GM19351 (cell line): Measurements from ENCODE around the gene PLCB3.
A peak's percentile ranks its signal among the peaks of the same experiment; 100 is the strongest.

ENCODE experiments used
- ATAC-seq: cut with Tn5 transposase; IDR thresholded peaks from one replicate; pipeline ENCODE4 v1.9.1; 2021; ENCODE audit warnings: mild to moderate bottlenecking, moderate library complexity; ENCODE audit not compliant: unreplicated experiment

The PLCB3 gene

DNA sequence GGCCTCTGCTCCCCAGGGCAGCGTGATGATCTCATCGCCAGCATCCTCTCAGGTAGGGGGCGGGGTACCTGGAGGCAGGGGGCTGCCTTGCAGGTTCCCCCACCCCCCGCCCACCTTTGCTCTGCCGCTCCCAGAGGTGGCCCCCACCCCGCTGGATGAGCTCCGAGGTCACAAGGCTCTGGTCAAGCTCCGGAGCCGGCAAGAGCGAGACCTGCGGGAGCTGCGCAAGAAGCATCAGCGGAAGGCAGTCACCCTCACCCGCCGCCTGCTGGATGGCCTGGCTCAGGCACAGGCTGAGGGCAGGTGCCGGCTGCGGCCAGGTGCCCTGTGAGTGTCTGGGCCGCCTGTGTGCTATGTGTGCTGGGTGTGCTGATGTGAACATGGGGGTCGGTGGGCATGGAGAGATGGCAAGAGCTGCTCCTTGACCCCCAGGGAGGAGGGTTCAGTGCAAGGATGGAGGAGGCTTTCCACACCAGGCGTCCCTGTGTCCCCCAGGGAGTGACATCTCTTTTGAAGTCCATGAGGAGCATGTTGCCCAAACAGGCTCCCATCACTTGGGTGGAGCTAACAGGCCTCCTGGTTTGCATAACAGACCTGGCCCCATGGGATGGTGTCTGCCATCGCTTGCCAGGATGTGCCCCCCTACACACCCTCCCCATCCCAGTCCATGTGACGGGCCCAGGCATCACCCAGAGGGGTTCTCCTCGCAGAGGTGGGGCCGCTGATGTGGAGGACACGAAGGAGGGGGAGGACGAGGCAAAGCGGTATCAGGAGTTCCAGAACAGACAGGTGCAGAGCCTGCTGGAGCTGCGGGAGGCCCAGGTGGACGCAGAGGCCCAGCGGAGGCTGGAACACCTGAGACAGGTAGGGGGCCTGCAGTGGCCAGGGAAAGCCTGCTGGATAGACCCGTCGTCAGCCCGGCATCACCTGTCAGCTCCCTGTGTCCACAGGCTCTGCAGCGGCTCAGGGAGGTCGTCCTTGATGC is 14.1 kb downstream of the PLCB3 start:
- no peak for ATAC-seq

DNA sequence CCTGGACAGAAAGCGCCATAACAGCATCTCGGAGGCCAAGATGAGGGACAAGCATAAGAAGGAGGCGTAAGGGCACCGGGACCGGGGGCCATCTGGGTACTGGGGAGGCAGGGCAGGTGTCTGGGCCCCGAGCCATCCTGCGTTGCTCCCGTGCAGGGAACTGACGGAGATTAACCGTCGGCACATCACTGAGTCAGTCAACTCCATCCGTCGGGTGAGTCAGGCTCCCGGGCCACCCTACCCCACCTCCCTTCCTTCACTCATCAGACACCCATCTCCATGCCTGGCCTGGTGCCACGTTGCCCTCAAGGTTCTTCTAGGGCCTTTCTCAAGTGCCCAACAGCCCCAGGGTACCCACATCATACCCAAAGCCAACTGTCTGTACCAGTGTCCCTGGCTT is 15.0 kb downstream of the PLCB3 start:
- ATAC-seq: no peak

DNA sequence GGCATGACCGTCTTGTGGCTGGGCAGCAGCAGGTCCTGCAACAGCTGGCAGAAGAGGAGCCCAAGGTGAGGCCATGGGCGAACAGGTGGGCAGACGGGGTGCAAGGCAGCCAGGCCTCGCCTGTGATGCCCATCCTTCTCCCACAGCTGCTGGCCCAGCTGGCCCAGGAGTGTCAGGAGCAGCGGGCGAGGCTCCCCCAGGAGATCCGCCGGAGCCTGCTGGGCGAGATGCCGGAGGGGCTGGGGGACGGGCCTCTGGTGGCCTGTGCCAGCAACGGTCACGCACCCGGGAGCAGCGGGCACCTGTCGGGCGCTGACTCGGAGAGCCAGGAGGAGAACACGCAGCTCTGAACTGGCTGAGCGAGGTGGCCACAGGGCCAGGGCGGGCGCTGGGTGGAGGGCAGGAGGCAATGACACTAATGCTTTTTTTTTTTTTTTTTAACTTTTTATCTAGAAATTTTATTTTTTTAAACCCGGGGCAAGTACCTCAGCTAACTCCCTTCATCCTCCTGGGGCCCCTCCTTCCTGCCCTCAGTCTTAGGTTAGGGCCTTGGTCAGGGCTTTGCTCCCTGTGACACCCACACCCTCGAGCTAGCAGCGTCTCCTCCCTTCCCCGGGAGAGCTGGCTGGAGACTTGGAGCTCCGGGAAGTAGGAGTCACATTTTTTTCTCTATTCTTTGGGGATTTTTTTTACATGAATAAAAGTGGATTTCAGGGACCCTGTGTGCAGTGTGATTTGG is 16.0 kb downstream of the PLCB3 start:
- ATAC-seq: no peak

DNA sequence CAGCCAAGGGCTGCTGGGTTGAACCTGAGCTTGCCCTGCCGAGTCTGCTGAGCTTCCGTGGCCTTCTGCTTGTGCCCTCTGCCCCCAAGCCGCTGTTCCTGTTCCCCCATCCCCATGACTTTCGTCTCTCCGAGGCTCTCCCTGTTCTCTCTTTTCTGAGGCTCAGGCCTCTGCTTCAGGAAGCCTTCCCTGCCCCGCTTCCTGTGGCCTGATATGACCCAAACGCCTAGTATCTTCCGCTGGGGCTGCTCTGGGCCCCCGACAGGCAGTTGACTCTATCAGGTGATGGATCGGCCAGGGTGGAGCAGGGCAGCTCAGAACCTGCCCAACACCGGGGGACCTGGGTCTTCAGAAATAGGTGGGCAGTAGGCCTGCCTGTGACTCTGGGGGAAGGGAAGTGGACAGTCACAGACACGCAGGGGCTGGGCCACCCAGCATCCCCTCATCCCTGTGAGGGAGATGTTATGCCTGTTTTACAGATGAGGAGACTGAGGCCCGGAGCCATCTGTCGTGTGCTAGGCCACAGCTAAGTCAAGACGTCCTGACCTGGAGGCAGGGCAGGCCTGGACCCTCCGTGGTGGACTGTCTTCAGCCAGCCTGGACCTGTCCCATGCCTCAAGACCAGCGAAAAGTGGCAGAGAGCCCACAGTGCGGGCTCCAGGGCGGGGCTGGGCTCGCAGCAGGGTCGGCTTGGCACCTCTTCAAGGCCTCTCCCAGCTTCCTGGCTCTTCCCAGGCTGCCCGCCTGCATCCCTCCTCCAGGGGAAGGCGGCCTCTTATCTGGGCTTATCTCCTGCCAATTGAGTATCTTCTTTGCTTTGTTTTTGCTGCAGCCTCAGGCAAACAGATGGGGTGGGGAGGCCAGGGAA is 16.9 kb downstream of the PLCB3 start:
- no peak for ATAC-seq

DNA sequence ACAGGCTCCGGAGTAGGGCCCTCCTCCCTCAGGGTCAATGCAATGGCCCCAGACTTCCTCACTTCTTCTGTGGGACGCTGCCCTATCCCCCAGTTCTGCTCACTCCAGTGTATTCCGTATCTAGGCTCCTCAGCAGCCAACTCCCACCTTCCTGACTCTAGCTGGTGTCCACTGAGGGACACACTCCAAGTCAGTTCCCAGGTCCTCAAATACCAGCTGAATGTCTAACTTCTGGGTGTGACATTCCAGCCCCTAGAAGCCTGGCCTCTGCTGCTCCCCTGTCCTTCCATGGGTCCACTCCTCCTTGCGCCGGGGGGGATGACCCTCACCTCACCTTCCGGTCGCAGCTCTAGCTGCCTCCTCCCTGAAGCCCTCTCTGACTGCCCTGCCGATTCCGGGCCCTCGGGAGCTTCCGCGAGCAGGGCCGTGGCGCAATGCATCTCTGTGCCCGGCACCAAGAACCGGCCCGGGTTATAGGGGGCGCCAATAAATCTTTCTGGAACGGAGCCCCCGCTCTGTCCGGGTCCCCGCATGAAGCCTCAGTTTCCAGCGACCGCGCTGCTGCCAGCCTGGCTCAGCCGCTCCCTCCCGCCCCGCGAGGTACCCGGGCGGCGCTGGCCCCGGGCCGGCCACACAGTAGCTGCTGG is 17.7 kb downstream of the PLCB3 start:
- peak; percentile 9 for ATAC-seq

DNA sequence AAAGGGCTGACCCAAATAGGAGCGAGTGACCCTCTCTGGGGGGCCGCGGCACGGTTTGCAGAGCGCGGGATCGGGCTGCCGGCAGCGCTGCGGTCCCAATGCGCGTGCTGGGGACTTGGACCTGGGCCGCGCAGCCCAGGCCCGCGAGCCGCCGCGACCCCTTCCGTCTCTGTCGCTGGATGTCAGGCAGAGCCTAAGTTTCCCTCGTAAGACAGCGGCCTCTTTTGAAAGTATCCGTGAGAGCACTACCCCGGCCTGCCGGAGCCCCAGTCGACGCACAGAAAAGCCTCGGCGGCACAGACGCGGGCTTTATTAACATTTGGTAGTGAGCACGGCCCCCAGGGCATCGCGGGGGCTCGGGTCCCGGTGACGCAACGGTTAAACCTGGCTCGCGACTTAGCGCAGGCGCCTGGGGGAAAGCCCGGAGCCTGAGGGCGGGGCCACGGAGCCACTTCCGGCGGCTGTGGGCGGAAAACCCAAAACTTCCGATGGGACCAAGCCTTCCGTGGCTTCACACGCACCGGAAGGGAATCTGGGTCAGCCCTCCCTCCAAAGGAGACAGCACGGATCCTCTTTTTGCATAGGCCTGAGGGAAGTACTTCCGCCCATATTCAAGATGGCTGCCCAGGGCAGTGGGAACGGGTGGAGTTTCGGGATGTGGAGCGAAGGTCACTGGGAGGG is 18.4 kb downstream of the PLCB3 start:
- ATAC-seq: peak; percentile 67

DNA sequence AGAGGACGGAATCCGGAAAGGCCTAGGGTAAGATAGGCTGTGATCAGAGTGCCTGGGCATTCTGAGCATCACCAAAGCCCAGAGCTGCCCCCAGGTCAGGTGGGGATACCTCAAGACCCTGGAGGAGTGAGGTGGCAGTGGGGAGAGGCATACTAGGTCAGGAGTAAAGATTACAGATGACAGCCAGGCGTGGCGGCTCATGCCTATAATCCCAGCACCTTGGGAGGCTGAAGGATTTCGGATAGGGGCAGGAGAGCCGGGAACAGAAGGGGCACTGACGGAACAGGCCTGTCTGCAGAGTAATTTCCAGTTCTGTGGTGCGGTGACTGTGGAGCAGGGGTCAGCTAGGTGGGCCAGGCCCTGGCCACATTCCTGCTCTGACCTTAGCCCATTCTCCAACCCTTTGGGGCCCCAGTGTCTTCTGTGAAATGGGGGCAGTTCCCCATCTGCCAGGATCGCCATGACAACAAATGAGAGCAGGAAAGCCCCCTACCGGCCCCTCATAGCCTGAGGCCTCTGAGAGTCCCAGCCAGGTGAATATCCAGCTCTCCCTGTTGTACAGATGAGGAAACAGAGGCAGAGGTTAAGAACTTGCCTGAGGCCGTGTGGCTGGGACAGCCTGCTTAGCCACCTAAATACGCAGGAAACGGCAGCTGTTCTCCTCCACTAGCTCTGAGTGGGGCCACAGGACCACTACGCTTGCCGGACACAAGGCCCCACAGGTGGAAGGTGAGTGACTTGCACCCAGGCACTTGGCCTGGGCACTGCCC is 23.9 kb downstream of the PLCB3 start:
- ATAC-seq: no peak

DNA sequence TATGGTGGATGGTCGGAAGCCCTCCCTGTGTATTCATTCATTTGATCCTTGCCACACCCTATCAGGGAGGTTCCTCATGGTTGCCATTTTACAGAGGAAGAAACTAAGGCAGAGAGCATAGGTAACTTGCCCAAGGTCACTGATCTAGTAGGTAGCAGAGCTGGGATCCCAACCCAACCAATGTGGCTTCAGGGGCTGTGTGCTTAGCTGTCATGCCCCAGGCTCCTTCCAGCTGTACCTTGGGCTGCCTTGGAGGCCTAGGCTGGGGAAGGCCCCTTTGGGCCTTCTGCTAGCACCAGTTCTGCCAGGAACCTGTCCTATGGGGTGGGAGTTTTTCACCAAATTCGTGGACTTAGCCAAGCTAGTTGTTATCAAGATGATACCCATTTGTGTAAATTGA is 24.5 kb downstream of the PLCB3 start:
- ATAC-seq: no peak

DNA sequence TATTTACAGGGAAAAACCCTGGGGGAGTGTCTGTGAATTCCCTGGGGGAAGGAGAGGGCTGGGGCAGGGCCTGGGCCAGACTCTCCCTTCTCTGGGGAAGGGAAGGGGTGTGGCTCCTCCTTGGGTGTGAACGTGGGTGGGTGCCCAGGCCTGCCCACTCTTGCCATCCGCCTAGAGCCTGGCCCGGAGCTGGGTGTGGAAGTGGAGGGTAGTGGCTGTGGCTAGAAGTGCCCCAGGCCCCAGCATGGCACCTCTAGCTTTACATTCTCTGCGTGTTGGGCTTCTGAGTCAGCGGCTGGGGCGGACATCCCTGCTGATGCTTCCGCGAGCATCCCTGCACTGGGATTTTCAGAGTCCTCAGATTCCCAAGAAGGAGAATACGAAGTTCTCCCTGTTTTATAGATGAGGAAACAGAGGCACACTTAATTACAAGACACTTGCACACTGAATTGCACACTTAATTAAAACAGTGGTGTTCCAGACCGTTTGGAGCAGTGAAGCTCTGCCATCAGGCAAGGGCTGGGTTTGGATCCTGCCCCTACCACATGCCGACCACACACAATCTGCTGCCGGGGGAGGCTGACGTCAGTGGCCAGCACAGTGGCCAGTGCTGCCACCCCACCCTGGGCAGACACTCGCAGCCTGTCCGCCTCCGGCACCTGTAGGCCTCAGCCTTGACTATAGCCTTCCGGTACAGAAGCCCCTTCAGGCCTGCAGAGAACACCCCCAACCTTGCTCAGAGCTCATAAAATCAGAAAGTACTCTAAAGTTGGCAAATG is 25.5 kb downstream of the PLCB3 start:
- ATAC-seq: no peak

DNA sequence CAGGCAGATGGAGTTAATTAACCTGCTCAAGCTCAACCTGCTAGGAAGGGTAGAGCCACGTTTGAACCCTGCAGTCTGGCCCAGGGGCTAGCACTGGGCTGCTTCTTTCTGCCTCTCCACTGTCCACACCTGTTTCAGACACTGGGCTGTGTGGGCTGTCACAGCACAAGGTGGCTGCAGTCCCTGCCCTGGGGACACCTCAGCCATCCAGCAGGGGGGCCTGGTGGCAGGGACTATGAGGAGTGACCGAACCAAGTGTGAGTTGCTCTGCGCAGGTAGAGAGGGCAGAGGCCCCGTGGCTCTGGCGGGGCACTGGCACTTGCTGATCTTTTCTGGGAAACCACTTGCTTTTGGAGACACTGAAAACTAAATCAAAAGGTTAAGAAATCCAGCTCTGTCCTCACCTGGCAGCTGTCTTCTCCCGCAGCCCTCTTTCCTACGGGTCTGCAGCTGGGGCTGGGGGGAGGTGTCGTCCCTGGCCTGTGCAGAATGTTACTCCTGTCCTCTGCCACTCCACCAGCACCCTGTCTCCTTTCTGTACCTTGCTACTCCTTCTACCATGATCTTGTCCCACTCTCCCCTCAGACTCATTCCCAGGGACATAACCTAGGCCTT is 27.4 kb downstream of the PLCB3 start:
- no peak for ATAC-seq

DNA sequence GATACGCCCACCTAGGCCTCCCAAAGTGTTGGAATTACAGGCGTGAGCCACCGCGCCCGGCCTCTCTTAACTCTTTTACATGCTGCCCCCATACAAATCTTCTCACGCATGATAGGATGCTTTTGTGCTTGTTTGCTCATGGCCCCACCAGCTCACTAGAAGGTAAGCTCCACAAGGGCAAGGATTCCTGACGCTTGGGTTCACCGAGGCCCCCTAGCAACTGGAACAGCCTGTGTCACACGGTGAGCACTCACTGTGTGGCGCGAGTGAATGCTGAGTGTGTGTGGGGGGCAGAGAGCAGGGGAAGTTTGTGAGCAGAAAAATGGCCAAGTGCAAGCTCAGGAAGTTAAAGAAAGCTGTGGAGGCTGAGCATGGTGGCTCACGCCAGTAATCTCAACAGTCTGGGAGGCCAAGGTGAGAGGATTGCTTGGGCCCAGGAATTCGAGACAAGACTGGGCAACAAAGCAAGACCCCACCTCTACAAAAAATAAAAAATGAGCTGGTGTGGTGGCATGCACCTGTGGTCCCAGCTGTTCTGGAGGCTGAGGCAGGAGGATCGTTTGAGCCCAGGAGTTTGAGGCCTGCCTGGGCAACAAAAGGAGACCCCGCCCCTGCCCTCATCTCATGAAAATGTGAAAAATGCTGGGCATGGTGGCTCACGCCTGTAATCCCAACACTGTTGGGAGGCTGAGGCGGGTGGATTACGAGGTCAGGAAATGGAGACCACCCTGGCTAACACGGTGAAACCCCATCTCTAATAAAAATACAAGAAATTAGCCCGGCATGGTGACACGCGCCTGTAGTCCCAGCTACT is 30.8 kb downstream of the PLCB3 start:
- no peak for ATAC-seq

DNA sequence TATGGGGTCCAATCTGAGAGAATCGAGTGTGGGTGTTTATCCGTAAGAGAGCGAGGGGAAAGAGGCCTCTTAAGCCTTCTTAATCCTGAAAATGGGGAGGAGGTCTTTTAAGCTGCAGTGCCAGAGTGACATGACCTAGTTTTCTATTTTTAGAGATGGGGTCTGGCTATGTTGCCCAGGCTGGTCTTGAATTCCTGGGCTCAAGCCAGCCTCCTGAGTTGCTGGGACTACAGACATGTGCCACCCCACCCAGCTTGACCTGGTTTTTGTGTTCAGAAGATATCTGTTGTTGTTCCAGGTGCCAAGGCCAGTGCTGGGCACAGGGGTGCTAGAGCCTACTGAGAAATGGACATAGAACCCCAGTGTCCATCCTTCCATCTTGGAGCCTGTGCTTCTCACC is 31.8 kb downstream of the PLCB3 start:
- ATAC-seq: no peak

DNA sequence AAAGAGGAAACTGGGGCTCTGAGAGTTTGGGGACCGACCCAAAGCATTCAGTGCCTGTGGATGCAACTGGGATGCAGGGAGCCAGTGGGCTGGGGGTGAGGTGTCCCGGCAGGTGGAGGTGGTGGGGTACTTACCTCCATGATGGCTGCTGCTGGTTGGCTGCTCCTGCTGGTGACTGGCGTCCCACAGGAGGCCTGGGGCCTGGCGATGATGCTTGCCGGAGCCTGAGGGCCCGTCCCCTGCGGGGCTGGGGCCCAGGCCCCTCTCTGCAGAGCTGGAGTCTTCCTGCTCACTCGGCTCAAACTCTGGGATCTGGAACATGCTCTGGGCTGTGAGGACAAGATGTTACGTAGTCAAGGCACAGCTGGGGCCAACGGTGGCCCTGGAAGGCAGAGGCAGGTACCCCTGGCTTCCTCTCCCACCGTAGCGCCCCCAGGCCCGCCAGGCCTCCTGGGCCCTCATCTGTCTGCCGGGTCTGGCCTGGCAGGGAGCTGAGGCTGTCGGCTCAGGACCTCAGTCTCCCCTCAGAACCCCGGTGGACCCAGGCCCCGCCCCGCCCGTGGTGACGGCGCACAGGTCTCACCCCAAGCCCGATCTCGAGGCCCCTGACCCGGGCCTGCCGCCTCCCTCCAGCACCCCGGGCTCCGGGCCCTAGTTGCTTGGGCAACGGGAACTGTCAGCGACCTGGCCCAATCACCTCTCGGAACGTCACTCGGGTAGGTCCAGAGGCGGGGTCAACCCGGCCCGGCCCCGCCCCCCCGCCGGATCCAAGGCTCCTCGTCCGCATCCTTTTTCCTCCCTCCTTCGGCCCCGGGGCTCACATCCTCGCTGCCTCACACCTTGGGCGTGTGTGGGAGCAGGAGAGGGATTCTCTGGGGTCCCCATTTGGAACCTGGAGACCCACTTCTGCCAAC is 33.0 kb downstream of the PLCB3 start, which contains the start of gene BAD:
TSS of gene BAD (minus strand) at position 618 of the 914 bp plus-strand sequence. CDS start at position 321, 297 bp downstream.
- peak; percentile 78 for ATAC-seq

DNA sequence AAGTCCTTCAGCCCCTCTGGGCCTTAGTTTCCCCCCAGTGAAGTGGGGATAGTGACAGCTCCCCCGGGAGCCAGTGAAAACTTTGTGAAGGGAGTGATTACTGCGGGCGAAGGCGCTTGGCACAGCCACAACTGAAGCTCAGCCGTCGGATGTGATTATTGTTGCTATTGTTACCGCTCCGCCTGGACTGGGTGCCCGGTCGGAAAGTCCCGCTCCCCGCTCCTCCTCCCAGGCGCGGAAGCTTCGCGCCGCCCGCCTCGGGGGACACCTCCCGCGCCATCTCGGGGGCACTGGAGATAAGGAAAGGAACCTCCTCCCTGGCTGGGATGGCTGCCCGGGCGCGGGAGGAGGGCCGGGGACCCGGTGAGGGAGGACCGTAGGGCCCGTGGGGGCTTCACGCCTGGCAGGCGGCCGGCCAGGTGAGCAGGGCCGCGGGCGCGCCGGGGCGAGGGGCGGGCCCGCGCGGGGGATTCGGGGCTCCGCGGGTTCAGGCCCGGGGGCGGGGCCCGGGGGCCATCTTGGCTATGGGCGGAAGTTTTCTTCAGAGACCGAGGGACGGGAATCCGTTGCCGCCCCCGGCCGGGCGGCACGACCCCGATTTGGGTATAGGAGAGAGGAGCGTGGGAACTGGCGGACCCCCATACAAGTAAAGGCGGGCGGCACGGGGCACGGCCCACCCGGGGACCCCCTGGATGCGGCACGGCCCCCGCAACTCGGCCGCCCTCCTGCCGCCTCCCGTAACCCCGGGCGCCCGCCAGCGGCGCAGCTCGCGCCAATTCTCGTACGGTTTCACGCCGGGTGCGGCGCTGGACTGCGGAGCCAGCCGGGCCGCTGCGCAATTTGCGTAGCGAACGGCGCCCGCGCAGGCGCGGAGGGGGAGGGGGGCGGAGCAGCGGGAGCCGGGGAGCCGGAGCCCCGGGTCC is 33.9 kb downstream of the PLCB3 start, which contains the start of gene GPR137:
TSS of gene GPR137 (plus strand) at position 887 of the 923 bp plus-strand sequence. CDS start 677 bp downstream, outside the sequence.
- ATAC-seq: peak; percentile 57
